Mesothelial cell of epicardium (in vitro differentiated cells): ENCODE results near the gene CTNND2. TPM values are rescaled to one million over a fixed set of nuclear protein-coding genes. Genes with fewer than 3 reads are reported as not detected.

Experiments used
- DNase-seq, 2 experiments: peaks; one replicate each; pipeline ENCODE4 v3.0.0; 2021; ENCODE audit warnings: low spot score in 2 of 2; ENCODE audit not compliant: unreplicated experiment in 2 of 2
- H3K27ac Mint-ChIP-seq: 2 replicates; pipeline ENCODE4 v1.8.0; 2021; ENCODE audit warnings: mixed read lengths
- H3K27me3 Mint-ChIP-seq: 2 replicates; pipeline ENCODE4 v1.8.0; 2021; ENCODE audit warnings: low read depth, mixed read lengths
- H3K36me3 Mint-ChIP-seq: 2 replicates; pipeline ENCODE4 v1.8.0; 2021; ENCODE audit warnings: mixed read lengths
- H3K4me1 Mint-ChIP-seq: 2 replicates; pipeline ENCODE4 v1.8.0; 2021; ENCODE audit warnings: mixed read lengths
- H3K4me3 Mint-ChIP-seq: 2 replicates; pipeline ENCODE4 v1.8.0; 2021; ENCODE audit warnings: mild to moderate bottlenecking, moderate library complexity, mixed read lengths
- H3K9me3 Mint-ChIP-seq: 2 replicates; pipeline ENCODE4 v1.8.0; 2021; ENCODE audit warnings: mixed read lengths
- total RNA-seq: library from RNA; stranded (reverse); gene quantifications from 3 replicates; pipeline ENCODE4 v1.2.1, GENCODE V29; 2021
- TF ChIP-seq, protein P1 (sequence below): fragments of 200-600 bp; sonication (generic); IDR thresholded peaks from one replicate; pipeline ENCODE4 v1.5.0; 2021; ENCODE audit warnings: antibody characterized with exemption; ENCODE audit not compliant: unreplicated experiment

CTNND2 gene
- total RNA-seq, 1 donor from 2014 or later, result 7.9 TPM

DNA sequence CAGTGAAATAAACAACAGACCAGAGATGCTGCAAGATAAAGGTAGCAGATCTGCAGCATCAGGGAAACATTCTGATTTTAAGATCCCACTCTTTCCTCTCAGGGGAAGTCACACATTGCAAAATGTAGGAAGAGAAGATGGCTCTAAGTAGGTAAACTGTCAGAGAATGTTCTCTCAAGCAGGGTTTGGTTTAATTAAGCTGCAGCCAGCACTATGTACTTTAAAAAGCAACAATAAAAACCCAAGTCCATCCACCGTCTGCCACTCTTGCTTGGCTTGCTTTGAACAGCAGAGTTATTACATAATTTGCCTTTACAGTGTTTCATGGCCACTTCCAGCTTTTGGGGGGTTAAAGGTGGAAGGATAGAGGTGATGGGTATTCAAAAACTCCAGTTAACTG, 800.0 kb downstream of the CTNND2 start:
- H3K9me3 Mint-ChIP-seq, result no peaks in the 10 kb centered on the region
- TF ChIP-seq, protein P1, sequence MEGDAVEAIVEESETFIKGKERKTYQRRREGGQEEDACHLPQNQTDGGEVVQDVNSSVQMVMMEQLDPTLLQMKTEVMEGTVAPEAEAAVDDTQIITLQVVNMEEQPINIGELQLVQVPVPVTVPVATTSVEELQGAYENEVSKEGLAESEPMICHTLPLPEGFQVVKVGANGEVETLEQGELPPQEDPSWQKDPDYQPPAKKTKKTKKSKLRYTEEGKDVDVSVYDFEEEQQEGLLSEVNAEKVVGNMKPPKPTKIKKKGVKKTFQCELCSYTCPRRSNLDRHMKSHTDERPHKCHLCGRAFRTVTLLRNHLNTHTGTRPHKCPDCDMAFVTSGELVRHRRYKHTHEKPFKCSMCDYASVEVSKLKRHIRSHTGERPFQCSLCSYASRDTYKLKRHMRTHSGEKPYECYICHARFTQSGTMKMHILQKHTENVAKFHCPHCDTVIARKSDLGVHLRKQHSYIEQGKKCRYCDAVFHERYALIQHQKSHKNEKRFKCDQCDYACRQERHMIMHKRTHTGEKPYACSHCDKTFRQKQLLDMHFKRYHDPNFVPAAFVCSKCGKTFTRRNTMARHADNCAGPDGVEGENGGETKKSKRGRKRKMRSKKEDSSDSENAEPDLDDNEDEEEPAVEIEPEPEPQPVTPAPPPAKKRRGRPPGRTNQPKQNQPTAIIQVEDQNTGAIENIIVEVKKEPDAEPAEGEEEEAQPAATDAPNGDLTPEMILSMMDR, result no peak
- no peaks in the 10 kb centered on the region for H3K36me3 Mint-ChIP-seq
- no peaks in the 10 kb centered on the region for H3K27me3 Mint-ChIP-seq
- H3K4me3 Mint-ChIP-seq, result no peak overlapping the region
- no peaks in the 10 kb centered on the region for H3K4me1 Mint-ChIP-seq
- no peak for DNase-seq
- H3K27ac Mint-ChIP-seq, result no peak overlapping the region

DNA sequence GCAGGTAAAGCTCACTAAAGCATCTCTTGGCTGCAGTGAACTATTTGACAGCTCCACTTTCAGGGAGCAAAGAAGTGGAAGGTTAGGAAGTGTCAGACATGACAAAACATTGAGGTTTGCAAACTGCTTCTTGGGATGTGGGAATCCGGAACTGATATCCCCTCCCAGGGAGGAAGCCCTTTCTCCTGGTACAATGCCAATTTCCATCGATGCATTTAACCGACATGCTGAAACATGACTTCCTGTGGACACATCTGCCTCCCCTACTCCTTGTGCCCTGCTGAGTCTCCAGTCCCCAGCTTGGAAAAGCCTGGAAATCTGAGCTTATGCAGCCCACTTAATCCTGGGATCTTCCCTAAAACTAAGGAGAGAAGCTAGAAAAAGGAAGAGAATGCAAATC, 820.1 kb downstream of the CTNND2 start:
- TF ChIP-seq, protein P1, result no peak
- no peak for DNase-seq
- H3K36me3 Mint-ChIP-seq, result peaks cover 4% of the 10 kb centered on the region
- no peak overlapping the region for H3K27ac Mint-ChIP-seq
- H3K27me3 Mint-ChIP-seq, result peaks cover 5% of the 10 kb centered on the region
- peaks cover 12% of the 10 kb centered on the region for H3K9me3 Mint-ChIP-seq
- H3K4me3 Mint-ChIP-seq, result no peak overlapping the region
- no peaks in the 10 kb centered on the region for H3K4me1 Mint-ChIP-seq

DNA sequence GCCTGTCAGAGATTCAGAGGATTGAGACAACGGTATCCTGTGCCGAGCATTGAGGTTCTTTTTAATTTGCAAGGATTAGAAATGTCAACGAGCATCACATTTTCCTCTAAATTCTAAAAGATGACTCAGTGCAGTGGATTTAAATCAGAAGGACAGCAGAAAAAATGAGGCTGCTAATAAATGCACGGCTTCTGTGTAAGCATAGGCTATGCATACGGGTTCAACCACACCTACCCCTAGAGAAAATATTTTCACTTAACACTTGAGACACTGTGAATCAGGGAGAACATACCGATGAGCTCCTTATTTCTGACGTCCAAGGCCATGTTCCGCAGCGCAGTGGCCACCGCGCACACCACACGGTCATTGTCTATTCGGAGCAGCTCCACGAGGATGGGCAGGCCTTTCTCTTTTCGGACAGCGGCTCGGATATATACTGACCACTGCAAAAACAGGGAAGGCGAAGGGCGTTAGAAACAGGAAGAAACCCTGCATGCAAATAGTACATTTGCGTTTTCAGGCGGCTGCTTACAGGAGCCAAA, 821.8 kb downstream of the CTNND2 start:
- Mint-ChIP-seq H3K4me1 (no peaks in the 10 kb centered on the region), H3K4me3 (no peak overlapping the region)

DNA sequence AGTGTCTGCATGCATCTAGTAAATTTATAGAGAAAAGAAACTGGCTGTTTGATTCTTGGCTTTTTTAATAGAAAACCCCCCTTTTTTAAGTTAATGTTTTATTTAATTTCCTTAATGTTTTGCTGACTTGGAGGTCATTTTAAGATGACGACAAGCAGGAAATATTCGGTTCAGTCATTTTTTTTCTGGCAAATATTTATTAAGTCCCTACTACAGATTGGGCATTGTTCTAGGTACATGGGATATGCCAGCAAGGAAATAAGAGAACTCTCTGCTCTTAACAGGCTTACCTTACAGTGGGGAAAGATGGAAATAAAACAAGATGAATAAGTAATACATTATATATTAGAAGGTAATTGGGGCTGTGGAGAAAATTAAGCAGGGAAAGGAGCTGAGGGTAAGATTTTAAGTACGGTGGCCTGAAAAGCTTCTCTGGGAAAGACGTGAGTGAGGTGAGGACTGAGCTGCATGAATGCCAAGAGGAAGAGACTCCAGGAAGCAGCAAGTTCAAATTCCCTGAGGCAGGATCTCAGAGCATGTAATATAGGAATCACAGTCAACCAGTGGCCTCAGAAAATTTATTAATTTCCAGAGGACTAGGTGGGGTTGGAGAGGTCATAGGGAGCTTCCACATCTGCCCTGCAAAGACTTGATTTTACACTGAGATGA, 827.2 kb downstream of the CTNND2 start:
- Mint-ChIP-seq H3K4me1 (no peaks in the 10 kb centered on the region), H3K9me3 (no peaks in the 10 kb centered on the region), H3K27ac (no peak overlapping the region), H3K27me3 (no peaks in the 10 kb centered on the region), H3K4me3 (no peak overlapping the region), H3K36me3 (peaks cover 3% of the 10 kb centered on the region)
- DNase-seq, result no peak
- TF ChIP-seq, protein P1, result no peak

More for the DNA sequence above, 821.8 kb downstream of the CTNND2 start:
- DNase-seq, result no peak
- no peak overlapping the region for H3K27ac Mint-ChIP-seq
- H3K9me3 Mint-ChIP-seq, result peaks cover under 1% of the 10 kb centered on the region
- H3K36me3 Mint-ChIP-seq, result peaks cover 3% of the 10 kb centered on the region
- H3K27me3 Mint-ChIP-seq, result peaks cover 5% of the 10 kb centered on the region
- TF ChIP-seq, protein P1, result no peak

DNA sequence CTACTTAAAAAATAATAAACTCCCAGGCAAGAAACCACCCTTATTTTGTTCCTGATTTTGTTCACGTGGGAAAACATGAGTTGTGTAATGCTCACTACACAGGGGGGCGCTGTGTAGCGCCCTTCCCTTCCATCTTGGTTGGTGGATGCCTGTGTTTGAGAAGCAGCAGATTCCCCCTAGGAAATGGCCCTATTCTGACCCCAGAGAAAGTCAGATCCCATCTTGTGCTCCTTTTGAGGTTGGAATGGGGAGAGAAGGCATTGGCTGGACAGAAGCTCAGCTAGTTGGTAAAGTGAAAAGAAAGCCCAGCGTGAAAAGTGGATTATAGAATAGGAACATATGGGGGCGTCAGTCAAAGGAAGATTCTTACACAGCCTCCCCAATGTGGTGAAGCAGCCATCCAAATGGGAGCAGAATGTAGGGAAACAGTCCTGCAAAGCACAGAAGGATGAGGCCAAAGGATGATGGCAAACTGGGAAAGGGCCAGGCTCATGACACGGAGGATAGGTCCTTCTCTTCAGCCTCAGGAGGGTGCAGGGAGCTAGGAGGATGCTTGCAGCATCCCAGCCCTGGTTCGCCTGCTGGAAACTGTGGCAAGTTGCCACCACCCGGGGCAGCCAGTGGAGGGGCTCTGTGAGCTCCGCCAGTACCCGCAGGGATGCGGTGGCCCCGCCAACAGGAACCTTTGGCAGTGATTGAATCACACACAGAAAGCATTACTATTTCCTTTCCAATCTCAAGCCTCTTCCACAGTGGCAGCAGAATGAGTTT, 829.0 kb downstream of the CTNND2 start:
- Mint-ChIP-seq H3K4me1 (no peaks in the 10 kb centered on the region), H3K4me3 (no peak overlapping the region)

More for the DNA sequence above, 829.0 kb downstream of the CTNND2 start:
- DNase-seq, result no peak
- TF ChIP-seq, protein P1, result no peak
- Mint-ChIP-seq H3K27ac (no peak overlapping the region), H3K36me3 (no peaks in the 10 kb centered on the region), H3K9me3 (peaks cover 5% of the 10 kb centered on the region), H3K27me3 (no peaks in the 10 kb centered on the region)
